Lung (tissue), 12 donors: ENCODE measurements around the gene RPEL1. TPM values are rescaled to one million over a fixed set of nuclear protein-coding genes. Genes with fewer than 3 reads are reported as not detected.
A peak's percentile ranks its signal among the peaks of the same experiment; 100 is the strongest.

Experiments
- ATAC-seq: fragments of 200-7000 bp; cut with Tn5 transposase; one replicate; pipeline ENCODE4 v1.9.1; 2020; ENCODE audit warnings: moderate number of reproducible peaks; ENCODE audit not compliant: insufficient read depth, low FRiP score
- DNase-seq, 3 donors: peaks; one replicate each; pipeline ENCODE4 v3.0.0-alpha.2; 2013 to 2017
- H3K27ac ChIP-seq, 2 donors: one replicate each; pipeline ENCODE4 v1.5.1; 2013; ENCODE audit warnings: mild to moderate bottlenecking in 2 of 2, moderate library complexity in 2 of 2, control low read depth in 1 of 2, inconsistent platforms in 1 of 2, low read depth in 1 of 2, low read length in 1 of 2
- H3K27me3 ChIP-seq, 3 donors: one replicate each; pipeline ENCODE4 v1.5.1; 2013; ENCODE audit warnings: low read length in 2 of 3; ENCODE audit not compliant: control insufficient read depth in 3 of 3, insufficient read depth in 3 of 3
- H3K36me3 ChIP-seq, 4 donors: one replicate each; pipeline ENCODE4 v1.5.1; 2013; ENCODE audit warnings: low read length in 4 of 4, mild to moderate bottlenecking in 1 of 4, moderate library complexity in 1 of 4; ENCODE audit not compliant: control insufficient read depth in 4 of 4, insufficient read depth in 4 of 4
- H3K4me1 ChIP-seq, 5 donors: one replicate each; pipeline ENCODE4 v1.5.1; 2013; ENCODE audit warnings: low read length in 5 of 5, mild to moderate bottlenecking in 2 of 5, moderate library complexity in 1 of 5; ENCODE audit not compliant: control insufficient read depth in 5 of 5, insufficient read depth in 5 of 5
- H3K4me3 ChIP-seq: one replicate; pipeline ENCODE4 v1.5.1; 2013; ENCODE audit warnings: mild to moderate bottlenecking, control low read depth, moderate library complexity
- H3K9ac ChIP-seq, 2 donors: one replicate each; pipeline ENCODE4 v1.5.1; 2013; ENCODE audit warnings: low read length in 2 of 2, control low read depth in 1 of 2; ENCODE audit not compliant: insufficient read depth in 1 of 2
- H3K9me3 ChIP-seq, 4 donors: one replicate each; pipeline ENCODE4 v1.5.1; 2013; ENCODE audit warnings: low read length in 3 of 4, mild to moderate bottlenecking in 1 of 4, moderate library complexity in 1 of 4; ENCODE audit not compliant: control insufficient read depth in 4 of 4, insufficient read depth in 3 of 4
- CTCF ChIP-seq: IDR thresholded peaks from 2 replicates; pipeline ENCODE4 v1.5.1; 2012; ENCODE audit warnings: mild to moderate bottlenecking; ENCODE audit errors: control extremely low read depth, extremely low read depth
- WGBS, 2 donors: extraction: QIAGEN DNeasy Blood & Tissue Kit; methylation state at CpG; one replicate each; pipeline ENCODE4 v1.1.7; 2013; 5-methylcytosine and 5-hydroxymethylcytosine counted together
- polyA plus RNA-seq, 2 donors: library from polyadenylated mRNA; stranded (reverse); fragments of 200-250 nt; gene quantifications; one replicate each; pipeline ENCODE4 v1.2.1, GENCODE V29; 2013
- total RNA-seq, 2 donors: library from RNA; depleted of rRNA in 1 of 2; stranded (reverse); fragments of >200 nt in 1 of 2; gene quantifications; one replicate each; pipeline ENCODE4 v1.2.1, GENCODE V29; 2014 to 2021
- donor health status: control.
- donor health status: control.
- donor health status: Bipolar disorder and iron deficiency.
- donor health status: healthy.
- donor health status: DM: yes; HTN: yes; CAD: no.

Gene RPEL1
- total and polyA plus RNA-seq, 4 donors: not detected

- Histone ChIP-seq H3K27ac (no peak overlapping the region), H3K4me3 (no peak overlapping the region), H3K27me3 (no peaks in the 10 kb centered on the region), H3K4me1 (peaks cover 0 to 10% (median 5%) of the 10 kb centered on the region in 5 donors), H3K36me3 (no peaks in the 10 kb centered on the region), H3K9ac (no peak overlapping the region), H3K9me3 (peaks cover 0 to 11% (median 7%) of the 10 kb centered on the region in 4 donors)
- 94 to 95% methylated on average over 1 of the region's 1 CpG for WGBS, 2 donors
- no peak for DNase-seq
- no peak for ATAC-seq
- TF ChIP-seq CTCF: no peak
Observed at GRCh38 chr10:103227416-103227815, 18.3 kb upstream of the RPEL1 start.

GRCh38 chr10:103231047-103231551 lies 14.6 kb upstream of the RPEL1 start:
- DNase-seq: peak; percentile 56 to 77 (median 71)

GRCh38 chr10:103232131-103232673 lies 13.5 kb upstream of the RPEL1 start:
- Histone ChIP-seq H3K36me3 (no peaks in the 10 kb centered on the region), H3K4me3 (no peak overlapping the region), H3K27ac (peak overlapping the region; percentile 59 to 87), H3K27me3 (no peaks in the 10 kb centered on the region), H3K9me3 (no peaks in the 10 kb centered on the region), H3K4me1 (peaks cover 0 to 10% (median 5%) of the 10 kb centered on the region in 5 donors), H3K9ac (no peak overlapping the region)
- WGBS, 2 donors: 64 to 74% methylated on average over 3 of the region's 3 CpGs
- TF ChIP-seq CTCF: no peak
- ATAC-seq: no peak
- DNase-seq: no peak

More at GRCh38 chr10:103231047-103231551, 14.6 kb upstream of the RPEL1 start:
- no peaks in the 10 kb centered on the region for H3K36me3 ChIP-seq
- no peaks in the 10 kb centered on the region for H3K27me3 ChIP-seq
- no peaks in the 10 kb centered on the region for H3K9me3 ChIP-seq
- H3K9ac ChIP-seq: no peak overlapping the region
- H3K27ac ChIP-seq: peak overlapping the region; percentile 84 to 87
- H3K4me3 ChIP-seq: no peak overlapping the region
- TF ChIP-seq CTCF: no peak
- WGBS, 2 donors: 44 to 70% methylated on average over 4 of the region's 4 CpGs
- peak; percentile 68 for ATAC-seq
- peaks cover 0 to 10% (median 5%) of the 10 kb centered on the region in 5 donors for H3K4me1 ChIP-seq
